Stimulated activated CD4-positive, alpha-beta T cell treated with anti-CD3 and anti-CD28 coated beads, Interleukin-12 subunit alpha, Interleukin-12 subunit beta, amount 100 ng/mL, for 4 hours (primary cell): Measurements from ENCODE around the gene SHLD1.

ENCODE experiments used
- DNase-seq: peaks from one replicate; pipeline ENCODE4 v3.0.0-alpha.2; 2020

SHLD1 gene

DNA sequence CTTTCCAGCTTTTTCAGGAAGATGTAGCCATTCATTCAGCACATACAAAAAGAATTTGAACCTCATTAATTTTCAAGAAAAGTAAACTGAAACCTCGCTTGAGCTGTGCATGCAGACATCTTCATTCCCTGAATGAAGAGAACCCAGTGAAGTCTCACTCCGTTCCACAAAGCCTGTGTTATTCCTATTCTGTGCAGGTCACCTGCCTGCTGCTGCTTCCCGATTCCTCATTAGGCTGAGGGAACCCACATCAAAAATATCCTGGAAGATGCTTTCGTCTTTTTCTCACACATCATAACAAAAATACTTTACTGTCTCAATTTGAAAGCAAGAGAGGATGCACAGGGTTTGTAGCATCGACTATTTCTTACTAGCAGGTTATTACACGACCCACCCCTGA, 160.0 kb downstream of the SHLD1 start:
- DNase-seq: no peak

DNA sequence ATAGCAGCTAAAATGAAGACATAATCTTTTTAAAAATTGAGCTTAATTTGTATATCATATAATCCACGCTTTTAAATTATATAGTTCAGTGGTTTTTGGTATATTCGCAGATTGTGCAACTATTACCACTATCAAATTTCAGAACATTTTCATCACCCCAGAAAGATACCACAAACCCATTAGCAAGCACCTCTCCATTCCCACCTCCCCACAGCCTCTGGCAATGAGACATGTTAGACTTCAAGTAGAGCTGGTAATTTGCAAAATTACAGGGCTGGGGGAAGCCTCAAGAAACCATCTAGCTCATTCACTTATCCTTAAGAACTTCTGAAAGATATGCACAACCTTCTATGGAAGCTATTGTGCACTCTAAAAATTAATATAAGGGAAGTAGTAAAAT, 163.0 kb downstream of the SHLD1 start:
- DNase-seq: no peak
